Measurements from ENCODE around the gene KCNAB2. TPM values are rescaled to one million over a fixed set of nuclear protein-coding genes. Genes with fewer than 3 reads are reported as not detected.

The KCNAB2 gene
- total and polyA plus RNA-seq, 2 experiments from 2014 or later, result 3.1 to 3.5 TPM

GRCh38 chr1:6035303-6035702 lies 10.4 kb upstream of the KCNAB2 start:
- Histone ChIP-seq H3K4me2 (no peak overlapping the region), H3K36me3 (replicated peaks; ENCODE audit: insufficient read depth, low read depth) (no peaks in the 10 kb centered on the region), H2AFZ (no peak overlapping the region), H3K9me2 (replicated peaks; ENCODE audit: insufficient read depth) (no peaks in the 10 kb centered on the region), H3K9me3 (ENCODE audit: low read depth) (no peaks in the 10 kb centered on the region), H3K79me2 (no peaks in the 10 kb centered on the region), H3K4me3 (no peak overlapping the region), H3K27me3 (no peaks in the 10 kb centered on the region), H4K20me1 (ENCODE audit: insufficient read depth, poor library complexity, severe bottlenecking) (no peaks in the 10 kb centered on the region), H3K27ac (no peak overlapping the region), H3K4me1 (ENCODE audit: insufficient read depth) (no peaks in the 10 kb centered on the region)
- TF ChIP-seq EZH2phosphoT487 (IDR thresholded peaks at IDR 0.05; ENCODE audit: low read depth, severe bottlenecking, unreplicated experiment) (no peak), EZH2 (IDR thresholded peaks at IDR 0.05; ENCODE audit: borderline replicate concordance) (no peak), CTCF (IDR thresholded peaks at IDR 0.05; ENCODE audit: poor library complexity) (no peak)
- 90% methylated on average over 12 of the region's 15 CpGs for WGBS (ENCODE audit: low lambda C conversion rate, missing lambda C conversion rate)
- no peak for DNase-seq (ENCODE audit: low spot score)

GRCh38 chr1:6035719-6036118 lies 10.0 kb upstream of the KCNAB2 start:
- H3K9me2 ChIP-seq (replicated peaks; ENCODE audit: insufficient read depth), result no peaks in the 10 kb centered on the region
- no peaks in the 10 kb centered on the region for H3K36me3 ChIP-seq (replicated peaks; ENCODE audit: insufficient read depth, low read depth)
- 75% methylated on average over 12 of the region's 12 CpGs for WGBS (ENCODE audit: low lambda C conversion rate, missing lambda C conversion rate)
- no peaks in the 10 kb centered on the region for H3K4me1 ChIP-seq (ENCODE audit: insufficient read depth)
- no peaks in the 10 kb centered on the region for H3K79me2 ChIP-seq
- TF ChIP-seq EZH2phosphoT487 (IDR thresholded peaks at IDR 0.05; ENCODE audit: low read depth, severe bottlenecking, unreplicated experiment) (no peak), CTCF (IDR thresholded peaks at IDR 0.05; ENCODE audit: poor library complexity) (no peak), EZH2 (IDR thresholded peaks at IDR 0.05; ENCODE audit: borderline replicate concordance) (no peak)
- DNase-seq (ENCODE audit: low spot score), result no peak
- no peak overlapping the region for H3K27ac ChIP-seq
- no peaks in the 10 kb centered on the region for H3K27me3 ChIP-seq
- no peak overlapping the region for H3K4me2 ChIP-seq
- H3K9me3 ChIP-seq (ENCODE audit: low read depth), result no peaks in the 10 kb centered on the region
- no peak overlapping the region for H2AFZ ChIP-seq
- no peaks in the 10 kb centered on the region for H4K20me1 ChIP-seq (ENCODE audit: insufficient read depth, poor library complexity, severe bottlenecking)
- no peak overlapping the region for H3K4me3 ChIP-seq

GRCh38 chr1:6037338-6037762 lies 8.3 kb upstream of the KCNAB2 start:
- Histone ChIP-seq H3K4me1 (ENCODE audit: insufficient read depth) (no peaks in the 10 kb centered on the region), H2AFZ (no peak overlapping the region), H3K9me3 (ENCODE audit: low read depth) (no peaks in the 10 kb centered on the region), H3K79me2 (no peaks in the 10 kb centered on the region), H3K4me2 (no peak overlapping the region), H3K9me2 (replicated peaks; ENCODE audit: insufficient read depth) (no peaks in the 10 kb centered on the region), H3K27ac (no peak overlapping the region), H3K27me3 (no peaks in the 10 kb centered on the region), H4K20me1 (ENCODE audit: insufficient read depth, poor library complexity, severe bottlenecking) (no peaks in the 10 kb centered on the region), H3K4me3 (no peak overlapping the region), H3K36me3 (replicated peaks; ENCODE audit: insufficient read depth, low read depth) (no peaks in the 10 kb centered on the region)
- TF ChIP-seq CTCF (IDR thresholded peaks at IDR 0.05; ENCODE audit: poor library complexity) (no peak), EZH2phosphoT487 (IDR thresholded peaks at IDR 0.05; ENCODE audit: low read depth, severe bottlenecking, unreplicated experiment) (no peak), EZH2 (IDR thresholded peaks at IDR 0.05; ENCODE audit: borderline replicate concordance) (no peak)
- no peak for DNase-seq (ENCODE audit: low spot score)
- WGBS (ENCODE audit: low lambda C conversion rate, missing lambda C conversion rate), result 31% methylated on average over 9 of the region's 9 CpGs

GRCh38 chr1:6038603-6039002 lies 7.1 kb upstream of the KCNAB2 start:
- H3K4me3 ChIP-seq, result no peak overlapping the region
- TF ChIP-seq EZH2phosphoT487 (IDR thresholded peaks at IDR 0.05; ENCODE audit: low read depth, severe bottlenecking, unreplicated experiment) (no peak), CTCF (IDR thresholded peaks at IDR 0.05; ENCODE audit: poor library complexity) (no peak)
- no peaks in the 10 kb centered on the region for H3K9me2 ChIP-seq (replicated peaks; ENCODE audit: insufficient read depth)
- no peaks in the 10 kb centered on the region for H3K36me3 ChIP-seq (replicated peaks; ENCODE audit: insufficient read depth, low read depth)
- H2AFZ ChIP-seq, result no peak overlapping the region
- 82% methylated on average over 7 of the region's 7 CpGs for WGBS (ENCODE audit: low lambda C conversion rate, missing lambda C conversion rate)
- H3K4me1 ChIP-seq (ENCODE audit: insufficient read depth), result no peaks in the 10 kb centered on the region
- H3K27ac ChIP-seq, result no peak overlapping the region
- H3K27me3 ChIP-seq, result no peaks in the 10 kb centered on the region
- H3K9me3 ChIP-seq (ENCODE audit: low read depth), result no peaks in the 10 kb centered on the region
- DNase-seq (ENCODE audit: low spot score), result no peak
- no peaks in the 10 kb centered on the region for H3K79me2 ChIP-seq
- H3K4me2 ChIP-seq, result no peak overlapping the region
- no peaks in the 10 kb centered on the region for H4K20me1 ChIP-seq (ENCODE audit: insufficient read depth, poor library complexity, severe bottlenecking)

All from hepatocyte (in vitro differentiated cells).